HG02943 (cell line): ENCODE measurements around the gene TARM1.

Experiments used
- ATAC-seq: cut with Tn5 transposase; IDR thresholded peaks from one replicate; pipeline ENCODE4 v1.9.1; 2021; ENCODE audit warnings: mild to moderate bottlenecking, low read depth, moderate library complexity; ENCODE audit not compliant: unreplicated experiment

TARM1 gene

GRCh38 chr19:54081032-54081431 lies at the start of gene TARM1:
Gene TARM1 (minus strand): TSS chr19:54081365. CDS start chr19:54081340, 25 bp downstream.
- no peak for ATAC-seq

GRCh38 chr19:54129617-54129996 lies 48.4 kb upstream of the TARM1 start:
- ATAC-seq: no peak

- no peak for ATAC-seq
These were observed 47.8 kb upstream of the TARM1 start for GRCh38 chr19:54128796-54129616.

- ATAC-seq: no peak
These were observed 47.2 kb upstream of the TARM1 start for GRCh38 chr19:54128441-54128725.

GRCh38 chr19:54127688-54128440 lies 46.7 kb upstream of the TARM1 start:
- ATAC-seq: no peak

GRCh38 chr19:54125713-54126112 lies 44.5 kb upstream of the TARM1 start:
- ATAC-seq: no peak

GRCh38 chr19:54124393-54124792 lies 43.2 kb upstream of the TARM1 start:
- ATAC-seq: no peak

- no peak for ATAC-seq
These were observed 42.5 kb upstream of the TARM1 start for GRCh38 chr19:54123682-54124081.

GRCh38 chr19:54121259-54121658 lies 40.1 kb upstream of the TARM1 start:
- no peak for ATAC-seq

- ATAC-seq: peak; percentile 84
These were observed 34.2 kb upstream of the TARM1 start, which contains the start of the genes PRPF31 and TFPT for GRCh38 chr19:54115109-54116063. Gene PRPF31 (plus strand): TSS chr19:54115754. CDS start chr19:54118279, 2,525 bp downstream. Gene TFPT (minus strand): TSS chr19:54115657. CDS start chr19:54115269, 388 bp downstream.

GRCh38 chr19:54114340-54115108 lies 33.4 kb upstream of the TARM1 start:
- ATAC-seq: no peak

GRCh38 chr19:54109651-54110050 lies 28.5 kb upstream of the TARM1 start:
- ATAC-seq: no peak

- ATAC-seq: no peak
These were observed 27.3 kb upstream of the TARM1 start for GRCh38 chr19:54108496-54108895.

- ATAC-seq: no peak
These were observed 26.8 kb upstream of the TARM1 start for GRCh38 chr19:54107876-54108490.

- ATAC-seq: no peak
These were observed 25.6 kb upstream of the TARM1 start for GRCh38 chr19:54106716-54107115.

GRCh38 chr19:54105796-54106195 lies 24.6 kb upstream of the TARM1 start:
- ATAC-seq: no peak

- ATAC-seq: no peak
These were observed 24.0 kb upstream of the TARM1 start for GRCh38 chr19:54104998-54105715.

- ATAC-seq: peak; percentile 91
These were observed 21.4 kb upstream of the TARM1 start, which contains the start of gene NDUFA3 for GRCh38 chr19:54102421-54103169. Gene NDUFA3 (plus strand): TSS chr19:54102855. CDS start chr19:54102879, 24 bp downstream.
